IMR-90 (cell line): ENCODE data around the gene ZYX.

ENCODE experiments used
- BHLHE40 ChIP-seq: fragments of 150-350 bp; IDR thresholded peaks from 2 replicates; pipeline ENCODE4 v1.6.1; 2016; ENCODE audit warnings: mild to moderate bottlenecking, low read depth, low read length
- CHD1 ChIP-seq: IDR thresholded peaks from 2 replicates; pipeline ENCODE4 v1.6.1; 2012; ENCODE audit warnings: low read depth, low read length, improper control_type of control experiment
- FOS ChIP-seq: fragments of 150-350 bp; IDR thresholded peaks from 2 replicates; pipeline ENCODE4 v1.6.1; 2016; ENCODE audit warnings: low read depth, low read length
- MAZ ChIP-seq: IDR thresholded peaks from 2 replicates; pipeline ENCODE4 v1.6.1; 2012; ENCODE audit warnings: low read depth, mild to moderate bottlenecking, low read length, improper control_type of control experiment, moderate library complexity, borderline replicate concordance
- MXI1 ChIP-seq: IDR thresholded peaks from 2 replicates; pipeline ENCODE4 v1.6.1; 2012; ENCODE audit warnings: low read depth, mild to moderate bottlenecking, low read length, moderate library complexity, borderline replicate concordance
- POLR2A ChIP-seq: IDR thresholded peaks from 2 replicates; pipeline ENCODE4 v1.6.1; 2012; ENCODE audit warnings: mild to moderate bottlenecking, low read depth, low read length
- RAD21 ChIP-seq: IDR thresholded peaks from 2 replicates; pipeline ENCODE4 v1.6.1; 2012; ENCODE audit warnings: low read length, improper control_type of control experiment
- RCOR1 ChIP-seq: IDR thresholded peaks from 2 replicates; pipeline ENCODE4 v1.6.1; 2012; ENCODE audit warnings: mild to moderate bottlenecking, low read length, improper control_type of control experiment; ENCODE audit not compliant: insufficient replicate concordance
- RFX5 ChIP-seq: IDR thresholded peaks from 2 replicates; pipeline ENCODE4 v1.8.0; 2012; ENCODE audit warnings: low read depth, mild to moderate bottlenecking, low read length, moderate library complexity
- TF ChIP-seq, protein P1 (sequence below): conservative IDR thresholded peaks from 2 replicates; pipeline ENCODE4 v1.5.1; 2012; ENCODE audit warnings: mild to moderate bottlenecking, low read depth, low read length, improper control_type of control experiment

DNA sequence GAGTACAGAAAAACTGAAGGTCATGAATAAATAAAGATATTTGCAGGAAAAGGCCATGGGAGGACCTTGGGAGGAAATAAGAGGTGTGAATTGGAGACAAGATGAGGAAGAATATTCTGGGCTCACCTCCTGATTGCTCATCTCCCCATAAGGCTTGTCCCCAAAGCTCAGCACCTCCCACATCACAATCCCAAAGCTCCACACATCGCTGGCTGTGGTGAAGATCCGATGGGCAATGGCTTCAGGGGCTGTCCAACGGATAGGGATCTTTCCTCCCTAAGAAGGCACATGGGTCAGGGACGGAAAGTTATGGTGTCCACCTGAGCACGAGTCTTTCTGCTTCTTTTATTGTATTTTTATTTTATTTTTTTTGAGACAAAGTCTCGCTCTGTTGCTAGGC lies 12.9 kb downstream of the ZYX start:
- TF ChIP-seq POLR2A (no peak; the same call in 1 of the 2 replicates), MAZ (no peak), RFX5 (no peak), BHLHE40 (no peak), RCOR1 (no peak), FOS (no peak), RAD21 (no peak), MXI1 (no peak), CHD1 (no peak)
- TF ChIP-seq, protein P1, sequence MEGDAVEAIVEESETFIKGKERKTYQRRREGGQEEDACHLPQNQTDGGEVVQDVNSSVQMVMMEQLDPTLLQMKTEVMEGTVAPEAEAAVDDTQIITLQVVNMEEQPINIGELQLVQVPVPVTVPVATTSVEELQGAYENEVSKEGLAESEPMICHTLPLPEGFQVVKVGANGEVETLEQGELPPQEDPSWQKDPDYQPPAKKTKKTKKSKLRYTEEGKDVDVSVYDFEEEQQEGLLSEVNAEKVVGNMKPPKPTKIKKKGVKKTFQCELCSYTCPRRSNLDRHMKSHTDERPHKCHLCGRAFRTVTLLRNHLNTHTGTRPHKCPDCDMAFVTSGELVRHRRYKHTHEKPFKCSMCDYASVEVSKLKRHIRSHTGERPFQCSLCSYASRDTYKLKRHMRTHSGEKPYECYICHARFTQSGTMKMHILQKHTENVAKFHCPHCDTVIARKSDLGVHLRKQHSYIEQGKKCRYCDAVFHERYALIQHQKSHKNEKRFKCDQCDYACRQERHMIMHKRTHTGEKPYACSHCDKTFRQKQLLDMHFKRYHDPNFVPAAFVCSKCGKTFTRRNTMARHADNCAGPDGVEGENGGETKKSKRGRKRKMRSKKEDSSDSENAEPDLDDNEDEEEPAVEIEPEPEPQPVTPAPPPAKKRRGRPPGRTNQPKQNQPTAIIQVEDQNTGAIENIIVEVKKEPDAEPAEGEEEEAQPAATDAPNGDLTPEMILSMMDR = no peak
